Uterus (tissue), 2 donors: ENCODE results near the gene PSPH.

ENCODE experiments used
- CTCF ChIP-seq, 4 experiments: fragments of 200-600 bp in 2 of 4; fragments of 450-650 bp in 2 of 4; sonication (generic) in 2 of 4; IDR thresholded peaks; one replicate each; pipeline ENCODE4 v1.5.1; 2016 to 2019; ENCODE audit warnings: antibody characterized with exemption in 4 of 4, mild to moderate bottlenecking in 2 of 4, moderate library complexity in 1 of 4
- POLR2A ChIP-seq, 2 donors: fragments of 450-650 bp; IDR thresholded peaks; one replicate each; pipeline ENCODE4 v1.6.1; 2016; ENCODE audit warnings: antibody characterized with exemption in 2 of 2, mild to moderate bottlenecking in 1 of 2, moderate library complexity in 1 of 2

- TF ChIP-seq CTCF (IDR thresholded peaks at IDR 0.05) = no peak
- TF ChIP-seq POLR2A (IDR thresholded peaks at IDR 0.05) = no peak
Measured at GRCh38 chr7:56099653-56100052, 48.4 kb upstream of the PSPH start.
